Uterus (tissue), 4 donors: ENCODE results near the gene GSN. TPM values are rescaled to one million over a fixed set of nuclear protein-coding genes. Genes with fewer than 3 reads are reported as not detected.
A peak's percentile ranks its signal among the peaks of the same experiment; 100 is the strongest.

Experiments
- DNase-seq, 2 donors: peaks; one replicate each; pipeline ENCODE4 v3.0.0-alpha.2; 2019 to 2020
- H3K27ac ChIP-seq, 2 donors: fragments of 200-600 bp; sonication (generic); 1 replicate in 1 of 2; 2 replicates in 1 of 2; pipeline ENCODE4 v1.5.1; 2016 to 2018
- H3K27me3 ChIP-seq, 2 donors: fragments of 200-600 bp; sonication (generic); one replicate each; pipeline ENCODE4 v1.5.1; 2018 to 2019; ENCODE audit warnings: control low read depth in 1 of 2
- H3K36me3 ChIP-seq, 2 donors: fragments of 200-600 bp; sonication (generic); one replicate each; pipeline ENCODE4 v1.5.1; 2019; ENCODE audit warnings: control low read depth in 1 of 2
- H3K4me1 ChIP-seq, 2 donors: fragments of 200-600 bp; sonication (generic); one replicate each; pipeline ENCODE4 v1.5.1; 2018 to 2019; ENCODE audit warnings: control low read depth in 1 of 2
- H3K4me3 ChIP-seq, 2 donors: fragments of 200-600 bp; sonication (generic); 1 replicate in 1 of 2; 2 replicates in 1 of 2; pipeline ENCODE4 v1.5.1; 2018 to 2019; ENCODE audit warnings: mild to moderate bottlenecking in 1 of 2
- H3K9me3 ChIP-seq, 2 donors: fragments of 200-600 bp; sonication (generic); one replicate each; pipeline ENCODE4 v1.5.1; 2019; ENCODE audit warnings: control low read depth in 1 of 2
- CTCF ChIP-seq, 4 experiments: fragments of 200-600 bp in 2 of 4; fragments of 450-650 bp in 2 of 4; sonication (generic) in 2 of 4; IDR thresholded peaks; one replicate each; pipeline ENCODE4 v1.5.1; 2016 to 2019; ENCODE audit warnings: antibody characterized with exemption in 4 of 4, mild to moderate bottlenecking in 2 of 4, moderate library complexity in 1 of 4
- POLR2A ChIP-seq, 2 donors: fragments of 450-650 bp; IDR thresholded peaks; one replicate each; pipeline ENCODE4 v1.6.1; 2016; ENCODE audit warnings: antibody characterized with exemption in 2 of 2, mild to moderate bottlenecking in 1 of 2, moderate library complexity in 1 of 2
- intact Hi-C: fragments of 100-400 bp; cut with DNase I; formaldehyde crosslinking; loops from one replicate; pipeline ENCODE4 v1.15.1; 2023; ENCODE audit warnings: low total_unique reads
- total RNA-seq, 4 donors: library from RNA; depleted of rRNA in 3 of 4; stranded (reverse); fragments of >200 nt in 3 of 4; gene quantifications; one replicate each; pipeline versions ENCODE4 v1.1.0 to v1.2.4, GENCODE V29; 2014 to 2023
- donor health status: DM: yes; HTN: yes; CAD: no.

GSN gene
- total RNA-seq, 4 donors from 2014 or later: 567 to 1,619 (median 884) TPM

GRCh38 chr9:121292051-121292450 lies 24.1 kb downstream of the GSN start:
- Histone ChIP-seq H3K4me1 (peaks cover 41 to 50% of the 10 kb centered on the region in 2 donors), H3K9me3 (no peaks in the 10 kb centered on the region), H3K36me3 (no peaks in the 10 kb centered on the region), H3K27ac (peak overlapping the region; percentile 95 to 100), H3K27me3 (no peaks in the 10 kb centered on the region), H3K4me3 (no peak overlapping the region)
- TF ChIP-seq POLR2A (IDR thresholded peaks at IDR 0.05) (no peak), CTCF (IDR thresholded peaks at IDR 0.05) (no peak)
- intact Hi-C loops: no loop called here
- DNase-seq: no peak

GRCh38 chr9:121292801-121293241 lies 24.9 kb downstream of the GSN start:
- Histone ChIP-seq H3K4me1 (peaks cover 39 to 52% of the 10 kb centered on the region in 2 donors), H3K4me3 (no peak overlapping the region), H3K27ac (peak overlapping the region; percentile 95 to 100), H3K27me3 (no peaks in the 10 kb centered on the region), H3K36me3 (no peaks in the 10 kb centered on the region), H3K9me3 (no peaks in the 10 kb centered on the region)
- peak in 1 of 2 donors; percentile 13 for DNase-seq
- intact Hi-C loops: no loop called here
- TF ChIP-seq POLR2A (IDR thresholded peaks at IDR 0.05) (no peak), CTCF (IDR thresholded peaks at IDR 0.05) (no peak)

GRCh38 chr9:121294151-121294743 lies 26.3 kb downstream of the GSN start:
- no peaks in the 10 kb centered on the region for H3K27me3 ChIP-seq
- no peak overlapping the region for H3K4me3 ChIP-seq
- H3K27ac ChIP-seq: peak overlapping the region; percentile 95 to 100
- H3K36me3 ChIP-seq: no peaks in the 10 kb centered on the region
- DNase-seq: peak; percentile 42 to 65
- intact Hi-C loops: no loop called here
- H3K9me3 ChIP-seq: no peaks in the 10 kb centered on the region
- peaks cover 31 to 45% of the 10 kb centered on the region in 2 donors for H3K4me1 ChIP-seq
- TF ChIP-seq CTCF (IDR thresholded peaks at IDR 0.05) (no peak), POLR2A (IDR thresholded peaks at IDR 0.05) (no peak)

GRCh38 chr9:121294866-121295661 lies 27.1 kb downstream of the GSN start:
- Histone ChIP-seq H3K9me3 (no peaks in the 10 kb centered on the region), H3K4me1 (peaks cover 26 to 38% of the 10 kb centered on the region in 2 donors), H3K36me3 (no peaks in the 10 kb centered on the region), H3K27me3 (no peaks in the 10 kb centered on the region), H3K4me3 (no peak overlapping the region), H3K27ac (peak overlapping the region; percentile 95 to 100)
- intact Hi-C loops: no loop called here
- peak; percentile 75 to 82 for DNase-seq
- peak in 1 of 2 donors; percentile 43 for TF ChIP-seq POLR2A (IDR thresholded peaks at IDR 0.05)
- no peak for TF ChIP-seq CTCF (IDR thresholded peaks at IDR 0.05)

- Histone ChIP-seq H3K27me3 (no peaks in the 10 kb centered on the region), H3K27ac (peak overlapping the region; percentile 95 to 100), H3K9me3 (no peaks in the 10 kb centered on the region), H3K4me1 (peaks cover 22 to 37% of the 10 kb centered on the region in 2 donors), H3K4me3 (no peak overlapping the region), H3K36me3 (no peaks in the 10 kb centered on the region)
- peak in 1 of 2 donors; percentile 36 for DNase-seq
- intact Hi-C loops: no loop called here
- no peak for TF ChIP-seq CTCF (IDR thresholded peaks at IDR 0.05)
- no peak for TF ChIP-seq POLR2A (IDR thresholded peaks at IDR 0.05)
These were observed 27.8 kb downstream of the GSN start for GRCh38 chr9:121295662-121296191.
